Bronchial epithelial cell (primary cell): ENCODE results near the gene VTN. TPM values are rescaled to one million over a fixed set of nuclear protein-coding genes. Genes with fewer than 3 reads are reported as not detected.

Source experiments
- DNase-seq: peaks from one replicate; pipeline ENCODE4 v3.0.0-alpha.2; 2010; ENCODE audit warnings: low read depth
- FAIRE-seq: peaks from 2 replicates; lab custom pipeline; 2011; peaks lifted over from hg19 to GRCh38; lab: Jason Lieb, UNC
- H3K27me3 ChIP-seq: 2 replicates; pipeline ENCODE4 v1.5.1; 2011; ENCODE audit warnings: low read length; ENCODE audit not compliant: control insufficient read depth, insufficient read depth
- H3K36me3 ChIP-seq: 2 replicates; pipeline ENCODE4 v1.5.1; 2011; ENCODE audit warnings: low read length; ENCODE audit not compliant: control insufficient read depth, insufficient read depth
- H3K4me3 ChIP-seq: 2 replicates; pipeline ENCODE4 v1.5.1; 2011; ENCODE audit warnings: mild to moderate bottlenecking, low read depth, low read length, control low read depth
- total RNA-seq: library from RNA; depleted of rRNA; stranded (reverse); fragments of >200 nt; gene quantifications from 2 replicates; pipeline ENCODE4 v1.2.1, GENCODE V29; 2014
- TF ChIP-seq, protein P1 (sequence below): IDR thresholded peaks from 2 replicates; pipeline ENCODE4 v1.5.1; 2011; ENCODE audit warnings: mild to moderate bottlenecking, moderate library complexity, low read length, control low read depth, inconsistent platforms; ENCODE audit not compliant: insufficient read depth, severe bottlenecking

Gene VTN
- total RNA-seq, 1 donor from 2014 or later: under 0.01 TPM

DNA sequence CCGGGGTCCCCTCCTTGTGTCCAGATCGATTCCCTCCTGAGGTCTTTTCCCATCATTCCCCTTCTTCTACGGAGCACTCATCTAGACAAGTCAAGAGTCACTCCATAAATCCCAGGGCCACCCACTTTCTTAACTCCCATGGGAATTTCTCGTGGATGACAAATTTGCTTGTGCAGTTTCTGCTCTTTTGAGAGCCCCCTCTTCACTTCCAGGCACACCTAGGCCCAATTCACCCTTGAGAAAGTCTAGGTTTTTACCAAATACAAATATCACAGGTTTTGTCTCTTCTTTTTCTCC, 12.3 kb downstream of the VTN start:
- TF ChIP-seq, protein P1, sequence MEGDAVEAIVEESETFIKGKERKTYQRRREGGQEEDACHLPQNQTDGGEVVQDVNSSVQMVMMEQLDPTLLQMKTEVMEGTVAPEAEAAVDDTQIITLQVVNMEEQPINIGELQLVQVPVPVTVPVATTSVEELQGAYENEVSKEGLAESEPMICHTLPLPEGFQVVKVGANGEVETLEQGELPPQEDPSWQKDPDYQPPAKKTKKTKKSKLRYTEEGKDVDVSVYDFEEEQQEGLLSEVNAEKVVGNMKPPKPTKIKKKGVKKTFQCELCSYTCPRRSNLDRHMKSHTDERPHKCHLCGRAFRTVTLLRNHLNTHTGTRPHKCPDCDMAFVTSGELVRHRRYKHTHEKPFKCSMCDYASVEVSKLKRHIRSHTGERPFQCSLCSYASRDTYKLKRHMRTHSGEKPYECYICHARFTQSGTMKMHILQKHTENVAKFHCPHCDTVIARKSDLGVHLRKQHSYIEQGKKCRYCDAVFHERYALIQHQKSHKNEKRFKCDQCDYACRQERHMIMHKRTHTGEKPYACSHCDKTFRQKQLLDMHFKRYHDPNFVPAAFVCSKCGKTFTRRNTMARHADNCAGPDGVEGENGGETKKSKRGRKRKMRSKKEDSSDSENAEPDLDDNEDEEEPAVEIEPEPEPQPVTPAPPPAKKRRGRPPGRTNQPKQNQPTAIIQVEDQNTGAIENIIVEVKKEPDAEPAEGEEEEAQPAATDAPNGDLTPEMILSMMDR: no peak
- H3K36me3 ChIP-seq: peaks cover 22% of the 10 kb centered on the region
- DNase-seq: no peak
- no peaks in the 10 kb centered on the region for H3K27me3 ChIP-seq
- H3K4me3 ChIP-seq: peak overlapping the region; percentile 93
- no peak for FAIRE-seq

GRCh38 chr17:28357061-28357900, 12.8 kb downstream of the VTN start, which contains the start of gene POLDIP2:
Gene POLDIP2 (minus strand): TSS chr17:28357527. CDS start chr17:28357448, 79 bp downstream.
- Histone ChIP-seq H3K27me3 (no peaks in the 10 kb centered on the region), H3K4me3 (peak within 1 kb of the TSS; percentile 93), H3K36me3 (peaks cover 22% of the 10 kb centered on the region)
- DNase-seq (peak; percentile 82), FAIRE-seq (no peak)
- TF ChIP-seq, protein P1: peak; percentile 1

DNA sequence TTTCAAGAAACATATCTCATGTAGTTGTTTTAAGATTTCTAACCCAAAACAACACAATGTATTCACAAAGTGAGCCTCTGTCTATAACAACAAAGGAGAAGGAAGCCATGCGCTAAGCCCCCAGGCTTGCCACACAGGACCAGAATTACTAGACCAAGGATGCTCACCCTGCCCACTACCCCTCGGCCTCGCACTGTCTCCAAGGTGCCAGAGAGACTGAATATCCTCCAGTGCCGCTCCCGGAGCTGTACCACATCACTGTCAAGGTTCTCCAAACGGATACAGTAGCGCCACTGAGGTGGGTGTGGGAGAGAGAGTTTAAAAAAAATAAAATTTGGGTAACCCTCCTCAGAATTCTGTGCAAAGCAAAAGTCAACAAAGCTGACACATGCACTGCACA, 19.8 kb downstream of the VTN start:
- TF ChIP-seq, protein P1: no peak
- no peaks in the 10 kb centered on the region for H3K27me3 ChIP-seq
- H3K4me3 ChIP-seq: no peak overlapping the region
- FAIRE-seq: no peak
- H3K36me3 ChIP-seq: peaks cover 33% of the 10 kb centered on the region
- no peak for DNase-seq

- H3K4me3 ChIP-seq: no peak overlapping the region
- no peaks in the 10 kb centered on the region for H3K27me3 ChIP-seq
- TF ChIP-seq, protein P1: no peak
- FAIRE-seq (no peak), DNase-seq (no peak)
- H3K36me3 ChIP-seq: peaks cover 31% of the 10 kb centered on the region
Observed at GRCh38 chr17:28348979-28349378, 21.1 kb downstream of the VTN start.

DNA sequence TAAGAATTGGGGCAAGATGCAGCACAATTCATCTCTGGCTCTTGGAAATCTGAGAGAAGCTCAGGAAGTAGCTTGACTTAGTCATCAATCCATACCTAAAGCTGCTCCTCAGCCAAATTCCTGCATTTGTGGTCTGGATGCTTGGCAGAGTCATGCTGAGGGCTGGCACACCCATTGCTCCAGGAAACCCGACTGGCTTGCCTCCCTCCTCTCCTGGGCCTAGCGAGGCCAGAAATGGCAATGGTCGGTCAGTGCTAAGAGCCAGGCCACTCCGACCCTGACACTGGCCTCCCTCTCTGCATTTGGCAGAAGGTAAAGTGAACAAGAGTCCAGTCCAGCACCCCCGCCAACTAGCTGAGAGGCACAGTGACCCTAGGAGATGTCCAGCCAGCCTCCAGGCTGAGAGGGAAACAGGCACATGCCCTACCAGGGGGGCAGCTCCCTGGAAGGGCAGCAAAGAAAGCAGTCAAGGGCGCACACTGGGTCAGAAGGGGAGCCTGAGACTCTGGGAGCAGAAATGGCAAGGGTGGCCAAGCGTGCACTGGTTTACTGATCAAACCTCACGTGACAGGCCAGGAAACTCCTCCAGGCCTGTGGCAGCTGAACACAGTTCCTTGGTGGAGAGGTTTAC, 22.7 kb downstream of the VTN start:
- TF ChIP-seq, protein P1: no peak
- peak; percentile 92 for DNase-seq
- FAIRE-seq: peak; percentile 97

More for the DNA sequence above, 22.7 kb downstream of the VTN start:
- Histone ChIP-seq H3K36me3 (peaks cover 29% of the 10 kb centered on the region), H3K4me3 (no peak overlapping the region), H3K27me3 (no peaks in the 10 kb centered on the region)
